IPS-18a (cell line): ENCODE results near the gene PGBD5.

Experiments
- H3K27ac ChIP-seq: one replicate; pipeline ENCODE4 v1.5.1; 2013; ENCODE audit warnings: low read length
- H3K27me3 ChIP-seq: one replicate; pipeline ENCODE4 v1.6.1; 2013; ENCODE audit warnings: mild to moderate bottlenecking, low read length; ENCODE audit not compliant: control insufficient read depth, insufficient read depth
- H3K36me3 ChIP-seq: one replicate; pipeline ENCODE4 v1.6.1; 2013; ENCODE audit warnings: low read depth, low read length; ENCODE audit not compliant: control insufficient read depth
- H3K4me1 ChIP-seq: one replicate; pipeline ENCODE4 v1.6.1; 2013; ENCODE audit warnings: low read depth, low read length; ENCODE audit not compliant: control insufficient read depth
- H3K4me3 ChIP-seq: one replicate; pipeline ENCODE4 v1.5.1; 2013; ENCODE audit warnings: low read length
- H3K9ac ChIP-seq: one replicate; pipeline ENCODE4 v1.6.1; 2013; ENCODE audit warnings: mild to moderate bottlenecking, low read length, moderate library complexity
- H3K9me3 ChIP-seq: one replicate; pipeline ENCODE4 v1.6.1; 2013; ENCODE audit warnings: low read depth, low read length; ENCODE audit not compliant: control insufficient read depth

PGBD5 gene

GRCh38 chr1:230393722-230394121 lies 32.4 kb downstream of the PGBD5 start:
- H3K27ac ChIP-seq: no peak overlapping the region
- no peaks in the 10 kb centered on the region for H3K9me3 ChIP-seq
- H3K36me3 ChIP-seq: no peaks in the 10 kb centered on the region
- peaks cover 26% of the 10 kb centered on the region for H3K4me1 ChIP-seq
- H3K9ac ChIP-seq: peak overlapping the region; percentile 1
- H3K4me3 ChIP-seq: no peak overlapping the region
- no peaks in the 10 kb centered on the region for H3K27me3 ChIP-seq

- Histone ChIP-seq H3K9ac (no peak overlapping the region), H3K9me3 (no peaks in the 10 kb centered on the region), H3K36me3 (no peaks in the 10 kb centered on the region), H3K4me3 (no peak overlapping the region), H3K4me1 (peaks cover 26% of the 10 kb centered on the region), H3K27ac (no peak overlapping the region), H3K27me3 (no peaks in the 10 kb centered on the region)
Measured at GRCh38 chr1:230392920-230393521, 33.1 kb downstream of the PGBD5 start.

- Histone ChIP-seq H3K9ac (no peak overlapping the region), H3K27ac (no peak overlapping the region), H3K4me3 (no peak overlapping the region)
Measured at GRCh38 chr1:230392536-230392909, 33.6 kb downstream of the PGBD5 start.

GRCh38 chr1:230391776-230392535 lies 34.2 kb downstream of the PGBD5 start:
- no peaks in the 10 kb centered on the region for H3K9me3 ChIP-seq
- H3K27me3 ChIP-seq: no peaks in the 10 kb centered on the region
- H3K4me1 ChIP-seq: peaks cover 26% of the 10 kb centered on the region
- H3K36me3 ChIP-seq: no peaks in the 10 kb centered on the region
- H3K27ac ChIP-seq: no peak overlapping the region
- H3K9ac ChIP-seq: no peak overlapping the region
- H3K4me3 ChIP-seq: no peak overlapping the region

More at GRCh38 chr1:230392536-230392909, 33.6 kb downstream of the PGBD5 start:
- Histone ChIP-seq H3K9me3 (no peaks in the 10 kb centered on the region), H3K4me1 (peaks cover 26% of the 10 kb centered on the region), H3K36me3 (no peaks in the 10 kb centered on the region), H3K27me3 (no peaks in the 10 kb centered on the region)

- H3K27ac ChIP-seq: no peak overlapping the region
- H3K27me3 ChIP-seq: no peaks in the 10 kb centered on the region
- no peak overlapping the region for H3K9ac ChIP-seq
- no peaks in the 10 kb centered on the region for H3K9me3 ChIP-seq
- H3K4me3 ChIP-seq: no peak overlapping the region
- H3K36me3 ChIP-seq: no peaks in the 10 kb centered on the region
- H3K4me1 ChIP-seq: peaks cover 22% of the 10 kb centered on the region
Measured at GRCh38 chr1:230390371-230390770, 35.8 kb downstream of the PGBD5 start.

GRCh38 chr1:230387876-230388275 lies 38.3 kb downstream of the PGBD5 start:
- peaks cover 22% of the 10 kb centered on the region for H3K4me1 ChIP-seq
- H3K27me3 ChIP-seq: no peaks in the 10 kb centered on the region
- no peak overlapping the region for H3K27ac ChIP-seq
- H3K36me3 ChIP-seq: no peaks in the 10 kb centered on the region
- no peak overlapping the region for H3K4me3 ChIP-seq
- no peak overlapping the region for H3K9ac ChIP-seq
- H3K9me3 ChIP-seq: no peaks in the 10 kb centered on the region

GRCh38 chr1:230387296-230387695 lies 38.8 kb downstream of the PGBD5 start:
- H3K9me3 ChIP-seq: no peaks in the 10 kb centered on the region
- no peak overlapping the region for H3K9ac ChIP-seq
- no peak overlapping the region for H3K4me3 ChIP-seq
- H3K27ac ChIP-seq: no peak overlapping the region
- no peaks in the 10 kb centered on the region for H3K36me3 ChIP-seq
- no peaks in the 10 kb centered on the region for H3K27me3 ChIP-seq
- peaks cover 22% of the 10 kb centered on the region for H3K4me1 ChIP-seq

GRCh38 chr1:230386637-230387262 lies 39.4 kb downstream of the PGBD5 start:
- H3K4me3 ChIP-seq: no peak overlapping the region
- no peaks in the 10 kb centered on the region for H3K9me3 ChIP-seq
- no peaks in the 10 kb centered on the region for H3K27me3 ChIP-seq
- no peak overlapping the region for H3K27ac ChIP-seq
- peaks cover 22% of the 10 kb centered on the region for H3K4me1 ChIP-seq
- no peak overlapping the region for H3K9ac ChIP-seq
- no peaks in the 10 kb centered on the region for H3K36me3 ChIP-seq

GRCh38 chr1:230385930-230386329 lies 40.2 kb downstream of the PGBD5 start:
- no peaks in the 10 kb centered on the region for H3K27me3 ChIP-seq
- H3K4me3 ChIP-seq: no peak overlapping the region
- no peak overlapping the region for H3K27ac ChIP-seq
- H3K4me1 ChIP-seq: peaks cover 21% of the 10 kb centered on the region
- no peak overlapping the region for H3K9ac ChIP-seq
- H3K9me3 ChIP-seq: no peaks in the 10 kb centered on the region
- H3K36me3 ChIP-seq: no peaks in the 10 kb centered on the region

- Histone ChIP-seq H3K9ac (no peak overlapping the region), H3K27ac (no peak overlapping the region), H3K9me3 (no peaks in the 10 kb centered on the region), H3K4me1 (peaks cover 18% of the 10 kb centered on the region), H3K36me3 (no peaks in the 10 kb centered on the region), H3K4me3 (no peak overlapping the region), H3K27me3 (no peaks in the 10 kb centered on the region)
Measured at GRCh38 chr1:230385158-230385450, 41.0 kb downstream of the PGBD5 start.

GRCh38 chr1:230384380-230385157 lies 41.6 kb downstream of the PGBD5 start:
- Histone ChIP-seq H3K9ac (no peak overlapping the region), H3K27ac (no peak overlapping the region), H3K27me3 (no peaks in the 10 kb centered on the region), H3K4me1 (peaks cover 18% of the 10 kb centered on the region), H3K36me3 (no peaks in the 10 kb centered on the region), H3K4me3 (no peak overlapping the region), H3K9me3 (no peaks in the 10 kb centered on the region)
